ENCODE results near the gene LAMB1. TPM values are rescaled to one million over a fixed set of nuclear protein-coding genes. Genes with fewer than 3 reads are reported as not detected.

LAMB1 gene
- total RNA-seq, 2 donors from 2014 or later: 0.10 TPM; not detected in 1

GRCh38 chr7:107982918-107983389 lies 20.0 kb downstream of the LAMB1 start:
- Mint-ChIP-seq H3K27me3 (ENCODE audit: low read depth) (no peaks in the 10 kb centered on the region), H3K27ac (no peak overlapping the region), H3K4me1 (ENCODE audit: low read depth) (no peaks in the 10 kb centered on the region), H3K4me3 (no peak overlapping the region), H3K9me3 (no peaks in the 10 kb centered on the region), H3K36me3 (ENCODE audit: insufficient read depth in 2 of 2) (no peaks in the 10 kb centered on the region)
- no peak for DNase-seq
- no peak for ATAC-seq (replicated peaks in 1 of 2)

GRCh38 chr7:107982042-107982840 lies 20.7 kb downstream of the LAMB1 start:
- no peak overlapping the region for H3K27ac Mint-ChIP-seq
- H3K4me1 Mint-ChIP-seq (ENCODE audit: low read depth): no peaks in the 10 kb centered on the region
- no peaks in the 10 kb centered on the region for H3K9me3 Mint-ChIP-seq
- no peak for ATAC-seq (replicated peaks in 1 of 2)
- H3K27me3 Mint-ChIP-seq (ENCODE audit: low read depth): no peaks in the 10 kb centered on the region
- no peak overlapping the region for H3K4me3 Mint-ChIP-seq
- no peak for DNase-seq
- H3K36me3 Mint-ChIP-seq (ENCODE audit: insufficient read depth in 2 of 2): no peaks in the 10 kb centered on the region

- Mint-ChIP-seq H3K4me3 (no peak overlapping the region), H3K27me3 (ENCODE audit: low read depth) (no peaks in the 10 kb centered on the region), H3K36me3 (ENCODE audit: insufficient read depth in 2 of 2) (no peaks in the 10 kb centered on the region), H3K9me3 (no peaks in the 10 kb centered on the region), H3K4me1 (ENCODE audit: low read depth) (no peaks in the 10 kb centered on the region), H3K27ac (no peak overlapping the region)
- ATAC-seq (replicated peaks in 1 of 2) (no peak), DNase-seq (no peak)
Observed at GRCh38 chr7:107981466-107981865, 21.5 kb downstream of the LAMB1 start.

GRCh38 chr7:107980671-107981190 lies 22.2 kb downstream of the LAMB1 start:
- H3K4me1 Mint-ChIP-seq (ENCODE audit: low read depth): no peaks in the 10 kb centered on the region
- no peak for ATAC-seq (replicated peaks in 1 of 2)
- no peaks in the 10 kb centered on the region for H3K27me3 Mint-ChIP-seq (ENCODE audit: low read depth)

GRCh38 chr7:107980171-107980570 lies 22.8 kb downstream of the LAMB1 start:
- DNase-seq (no peak), ATAC-seq (replicated peaks in 1 of 2) (no peak)
- H3K27ac Mint-ChIP-seq: no peak overlapping the region
- no peak overlapping the region for H3K4me3 Mint-ChIP-seq
- no peaks in the 10 kb centered on the region for H3K36me3 Mint-ChIP-seq (ENCODE audit: insufficient read depth in 2 of 2)
- H3K9me3 Mint-ChIP-seq: no peaks in the 10 kb centered on the region
- no peaks in the 10 kb centered on the region for H3K27me3 Mint-ChIP-seq (ENCODE audit: low read depth)
- no peaks in the 10 kb centered on the region for H3K4me1 Mint-ChIP-seq (ENCODE audit: low read depth)

More at GRCh38 chr7:107980671-107981190, 22.2 kb downstream of the LAMB1 start:
- Mint-ChIP-seq H3K27ac (no peak overlapping the region), H3K9me3 (no peaks in the 10 kb centered on the region), H3K36me3 (ENCODE audit: insufficient read depth in 2 of 2) (no peaks in the 10 kb centered on the region), H3K4me3 (no peak overlapping the region)
- DNase-seq: no peak

GRCh38 chr7:107978815-107979408 lies 24.0 kb downstream of the LAMB1 start:
- Mint-ChIP-seq H3K4me1 (ENCODE audit: low read depth) (no peaks in the 10 kb centered on the region), H3K9me3 (no peaks in the 10 kb centered on the region), H3K27ac (no peak overlapping the region), H3K27me3 (ENCODE audit: low read depth) (no peaks in the 10 kb centered on the region), H3K4me3 (no peak overlapping the region), H3K36me3 (ENCODE audit: insufficient read depth in 2 of 2) (no peaks in the 10 kb centered on the region)
- no peak for ATAC-seq (replicated peaks in 1 of 2)
- no peak for DNase-seq

- Mint-ChIP-seq H3K36me3 (ENCODE audit: insufficient read depth in 2 of 2) (no peaks in the 10 kb centered on the region), H3K4me1 (ENCODE audit: low read depth) (no peaks in the 10 kb centered on the region), H3K9me3 (no peaks in the 10 kb centered on the region), H3K27me3 (ENCODE audit: low read depth) (peaks cover 10% of the 10 kb centered on the region), H3K4me3 (no peak overlapping the region), H3K27ac (no peak overlapping the region)
- DNase-seq (no peak), ATAC-seq (replicated peaks in 1 of 2) (no peak)
Observed at GRCh38 chr7:107977048-107977447, 25.9 kb downstream of the LAMB1 start.

GRCh38 chr7:107976620-107977019 lies 26.3 kb downstream of the LAMB1 start:
- ATAC-seq (replicated peaks in 1 of 2) (no peak), DNase-seq (no peak)
- Mint-ChIP-seq H3K36me3 (ENCODE audit: insufficient read depth in 2 of 2) (no peaks in the 10 kb centered on the region), H3K4me1 (ENCODE audit: low read depth) (no peaks in the 10 kb centered on the region), H3K27me3 (ENCODE audit: low read depth) (peaks cover 10% of the 10 kb centered on the region), H3K27ac (no peak overlapping the region), H3K4me3 (no peak overlapping the region), H3K9me3 (no peaks in the 10 kb centered on the region)

GRCh38 chr7:107975394-107976013 lies 27.5 kb downstream of the LAMB1 start:
- Mint-ChIP-seq H3K4me1 (ENCODE audit: low read depth) (no peaks in the 10 kb centered on the region), H3K27ac (no peak overlapping the region), H3K9me3 (no peaks in the 10 kb centered on the region), H3K27me3 (ENCODE audit: low read depth) (peaks cover 10% of the 10 kb centered on the region), H3K4me3 (no peak overlapping the region), H3K36me3 (ENCODE audit: insufficient read depth in 2 of 2) (no peaks in the 10 kb centered on the region)
- no peak for DNase-seq
- ATAC-seq (replicated peaks in 1 of 2): no peak

GRCh38 chr7:107973861-107974260 lies 29.1 kb downstream of the LAMB1 start:
- no peak overlapping the region for H3K27ac Mint-ChIP-seq
- no peak for DNase-seq
- H3K27me3 Mint-ChIP-seq (ENCODE audit: low read depth): peaks cover 10% of the 10 kb centered on the region
- no peaks in the 10 kb centered on the region for H3K4me1 Mint-ChIP-seq (ENCODE audit: low read depth)
- no peak for ATAC-seq (replicated peaks in 1 of 2)
- H3K36me3 Mint-ChIP-seq (ENCODE audit: insufficient read depth in 2 of 2): no peaks in the 10 kb centered on the region
- no peak overlapping the region for H3K4me3 Mint-ChIP-seq
- H3K9me3 Mint-ChIP-seq: no peaks in the 10 kb centered on the region

GRCh38 chr7:107972941-107973376 lies 30.0 kb downstream of the LAMB1 start:
- ATAC-seq (replicated peaks in 1 of 2) (no peak), DNase-seq (no peak)
- peaks cover 10% of the 10 kb centered on the region for H3K27me3 Mint-ChIP-seq (ENCODE audit: low read depth)
- H3K4me3 Mint-ChIP-seq: no peak overlapping the region
- no peaks in the 10 kb centered on the region for H3K9me3 Mint-ChIP-seq
- no peak overlapping the region for H3K27ac Mint-ChIP-seq
- no peaks in the 10 kb centered on the region for H3K4me1 Mint-ChIP-seq (ENCODE audit: low read depth)
- H3K36me3 Mint-ChIP-seq (ENCODE audit: insufficient read depth in 2 of 2): no peaks in the 10 kb centered on the region

GRCh38 chr7:107972075-107972482 lies 30.9 kb downstream of the LAMB1 start:
- DNase-seq: no peak
- H3K9me3 Mint-ChIP-seq: no peaks in the 10 kb centered on the region
- H3K4me1 Mint-ChIP-seq (ENCODE audit: low read depth): no peaks in the 10 kb centered on the region
- peaks cover 10% of the 10 kb centered on the region for H3K27me3 Mint-ChIP-seq (ENCODE audit: low read depth)
- ATAC-seq (replicated peaks in 1 of 2): no peak
- H3K36me3 Mint-ChIP-seq (ENCODE audit: insufficient read depth in 2 of 2): no peaks in the 10 kb centered on the region
- H3K4me3 Mint-ChIP-seq: no peak overlapping the region
- H3K27ac Mint-ChIP-seq: no peak overlapping the region

GRCh38 chr7:107971613-107972012 lies 31.3 kb downstream of the LAMB1 start:
- Mint-ChIP-seq H3K4me1 (ENCODE audit: low read depth) (no peaks in the 10 kb centered on the region), H3K4me3 (no peak overlapping the region), H3K9me3 (no peaks in the 10 kb centered on the region), H3K36me3 (ENCODE audit: insufficient read depth in 2 of 2) (no peaks in the 10 kb centered on the region), H3K27ac (no peak overlapping the region), H3K27me3 (ENCODE audit: low read depth) (peaks cover 10% of the 10 kb centered on the region)
- DNase-seq: no peak
- ATAC-seq (replicated peaks in 1 of 2): no peak

Measured in activated T-cell treated with anti-CD3 and anti-CD28 coated beads, Interleukin-2, amount 50 U/mL, for 72 hours (primary cell).